Erythroblast (primary cell): Measurements from ENCODE around the gene AP1M2.

Experiments
- GATA1 ChIP-seq: IDR thresholded peaks from 2 replicates; pipeline ENCODE4 v1.6.1; 2011; ENCODE audit warnings: low read depth, mild to moderate bottlenecking, control low read depth, low read length, moderate library complexity
- POLR2A ChIP-seq: IDR thresholded peaks from 2 replicates; pipeline ENCODE4 v1.6.1; 2011; ENCODE audit warnings: mild to moderate bottlenecking, low read length

DNA sequence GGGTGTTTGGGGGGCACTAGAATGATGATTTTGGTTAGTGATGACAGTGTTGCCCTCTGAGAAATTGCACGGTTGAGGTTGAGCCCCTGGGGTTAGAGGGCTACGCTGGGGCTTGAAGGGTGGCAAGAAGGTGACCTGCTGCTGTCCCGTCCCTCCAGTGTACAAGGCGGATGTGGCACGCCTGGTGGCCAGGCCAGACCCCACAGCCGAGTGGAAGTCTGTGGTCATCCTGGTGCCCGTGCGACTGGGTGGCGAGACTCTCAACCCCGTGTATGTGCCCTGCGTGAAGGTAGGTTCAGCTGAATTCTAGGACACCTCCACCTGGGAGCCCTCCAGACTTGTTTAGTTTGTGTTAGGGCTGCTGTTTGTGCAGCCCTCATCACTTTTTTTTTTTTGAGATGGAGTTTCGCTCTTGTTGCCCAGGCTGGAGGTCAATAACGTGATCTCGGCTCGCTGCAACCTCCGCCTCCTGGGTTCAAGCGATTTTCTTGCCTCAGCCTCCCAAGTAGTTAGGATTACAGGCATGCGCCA is 38.3 kb downstream of the AP1M2 start:
- no peak for TF ChIP-seq POLR2A
- no peak for TF ChIP-seq GATA1
